ENCODE measurements around the gene PEX6. TPM values are rescaled to one million over a fixed set of nuclear protein-coding genes. Genes with fewer than 3 reads are reported as not detected.

The PEX6 gene
- total and polyA plus RNA-seq, 2 of the 13 experiments (the other 11 are each of a cell fraction or from before 2014, with no cell fraction given), result 5.1 to 6.7 TPM

- peak; percentile 68; the same call in 1 of the 2 replicates for TF ChIP-seq HOXA7 (CRISPR knock-in tag; IDR thresholded peaks at IDR 0.05)
- TF ChIP-seq ZNF781 (CRISPR knock-in tag; IDR thresholded peaks at IDR 0.05; ENCODE audit: borderline replicate concordance, not compliant biosample characterization), result no peak
- TF ChIP-seq GPN1 (CRISPR knock-in tag; IDR thresholded peaks at IDR 0.05; ENCODE audit: borderline replicate concordance), result no peak
- no peak for TF ChIP-seq LRRFIP1 (CRISPR knock-in tag; conservative IDR thresholded peaks at IDR 0.05)
- peak; percentile 95 for TF ChIP-seq ZNF598 (CRISPR knock-in tag; IDR thresholded peaks at IDR 0.05; ENCODE audit: borderline replicate concordance)
- no peak for TF ChIP-seq RBAK (CRISPR knock-in tag; IDR thresholded peaks at IDR 0.05)
- peak; percentile 81 for TF ChIP-seq SRY (CRISPR knock-in tag; IDR thresholded peaks at IDR 0.05)
- peak; percentile 79; the same call in 1 of the 2 replicates for TF ChIP-seq MYPOP (CRISPR knock-in tag; IDR thresholded peaks at IDR 0.05)
- no peak for TF ChIP-seq ZNF646 (CRISPR knock-in tag; IDR thresholded peaks at IDR 0.05)
- TF ChIP-seq ZSCAN5A (CRISPR knock-in tag; IDR thresholded peaks at IDR 0.05; ENCODE audit: borderline replicate concordance), result peak; percentile 46; the same call in 1 of the 2 replicates
- TF ChIP-seq CERS6 (CRISPR knock-in tag; IDR thresholded peaks at IDR 0.05), result peak; percentile 13; the same call in 1 of the 2 replicates
- no peak for TF ChIP-seq ZNF570 (CRISPR knock-in tag; IDR thresholded peaks at IDR 0.05; ENCODE audit: borderline replicate concordance)
These were observed 18.6 kb downstream of the PEX6 start, which contains the start of gene GNMT (continued) for GRCh38 chr6:42960243-42961019.

Data from HepG2 (cell line).